ENCODE results near the gene DOCK6.

GRCh38 chr19:11174336-11174735, 88.0 kb downstream of the DOCK6 start:
- TF ChIP-seq CTCF (IDR thresholded peaks at IDR 0.05) (no peak), POLR2A (IDR thresholded peaks at IDR 0.05) (no peak)
